ENCODE measurements around the gene CNN1. TPM values are rescaled to one million over a fixed set of nuclear protein-coding genes. Genes with fewer than 3 reads are reported as not detected.

CNN1 gene
- total and polyA plus RNA-seq, 9 of the 15 experiments (the other 6 are each of a cell fraction or from before 2014, with no cell fraction given), result 0.23 to 10.6 (median 5.2) TPM

DNA sequence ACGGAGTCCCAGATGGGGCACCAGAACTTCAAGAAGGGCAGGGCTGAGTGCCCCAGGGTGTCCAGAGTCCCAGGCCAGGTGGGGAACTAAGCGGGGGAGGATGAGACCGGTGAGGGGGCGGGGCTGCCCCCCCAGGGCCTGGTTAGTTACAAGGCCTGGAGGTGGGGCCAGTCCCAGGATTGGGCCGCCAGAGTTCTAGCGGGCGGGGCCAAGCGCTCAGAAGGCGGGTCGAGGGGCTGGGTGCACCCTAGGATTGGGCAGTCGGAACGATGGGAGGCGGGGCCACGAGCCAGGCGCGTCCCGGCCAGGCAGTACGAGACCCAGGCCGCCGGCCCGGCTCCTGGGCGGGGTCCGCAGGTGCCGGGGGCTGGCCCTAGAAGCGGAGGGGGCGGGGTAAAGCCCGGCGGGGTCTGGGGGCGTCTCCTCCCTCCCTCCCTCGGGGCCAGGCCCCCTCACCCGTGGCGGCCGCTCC lies 33.6 kb upstream of the CNN1 start (continued):
- TF ChIP-seq, protein P1, sequence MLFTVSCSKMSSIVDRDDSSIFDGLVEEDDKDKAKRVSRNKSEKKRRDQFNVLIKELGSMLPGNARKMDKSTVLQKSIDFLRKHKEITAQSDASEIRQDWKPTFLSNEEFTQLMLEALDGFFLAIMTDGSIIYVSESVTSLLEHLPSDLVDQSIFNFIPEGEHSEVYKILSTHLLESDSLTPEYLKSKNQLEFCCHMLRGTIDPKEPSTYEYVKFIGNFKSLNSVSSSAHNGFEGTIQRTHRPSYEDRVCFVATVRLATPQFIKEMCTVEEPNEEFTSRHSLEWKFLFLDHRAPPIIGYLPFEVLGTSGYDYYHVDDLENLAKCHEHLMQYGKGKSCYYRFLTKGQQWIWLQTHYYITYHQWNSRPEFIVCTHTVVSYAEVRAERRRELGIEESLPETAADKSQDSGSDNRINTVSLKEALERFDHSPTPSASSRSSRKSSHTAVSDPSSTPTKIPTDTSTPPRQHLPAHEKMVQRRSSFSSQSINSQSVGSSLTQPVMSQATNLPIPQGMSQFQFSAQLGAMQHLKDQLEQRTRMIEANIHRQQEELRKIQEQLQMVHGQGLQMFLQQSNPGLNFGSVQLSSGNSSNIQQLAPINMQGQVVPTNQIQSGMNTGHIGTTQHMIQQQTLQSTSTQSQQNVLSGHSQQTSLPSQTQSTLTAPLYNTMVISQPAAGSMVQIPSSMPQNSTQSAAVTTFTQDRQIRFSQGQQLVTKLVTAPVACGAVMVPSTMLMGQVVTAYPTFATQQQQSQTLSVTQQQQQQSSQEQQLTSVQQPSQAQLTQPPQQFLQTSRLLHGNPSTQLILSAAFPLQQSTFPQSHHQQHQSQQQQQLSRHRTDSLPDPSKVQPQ (CRISPR knock-in tag; IDR thresholded peaks at IDR 0.05; ENCODE audit: borderline replicate concordance), result no peak
- TF ChIP-seq MTF1 (CRISPR knock-in tag; IDR thresholded peaks at IDR 0.05; ENCODE audit: borderline replicate concordance) (no peak), TEAD2 (tag; IDR thresholded peaks at IDR 0.05) (no peak), SIN3A (IDR thresholded peaks at IDR 0.05; ENCODE audit: borderline replicate concordance in 2 of 2, control insufficient read depth in 1 of 2, low read depth in 2 of 2, low read length in 2 of 2) (0 out of 4 replicates have a peak, but pooled peaks of 1 of the 2 experiments have one; percentile 6), DMBX1 (CRISPR knock-in tag; IDR thresholded peaks at IDR 0.05; ENCODE audit: borderline replicate concordance) (no peak), HMGXB4 (CRISPR knock-in tag; IDR thresholded peaks at IDR 0.05) (no peak), ZNF41 (CRISPR knock-in tag; conservative IDR thresholded peaks at IDR 0.05) (no peak)
- TF ChIP-seq, protein P2, sequence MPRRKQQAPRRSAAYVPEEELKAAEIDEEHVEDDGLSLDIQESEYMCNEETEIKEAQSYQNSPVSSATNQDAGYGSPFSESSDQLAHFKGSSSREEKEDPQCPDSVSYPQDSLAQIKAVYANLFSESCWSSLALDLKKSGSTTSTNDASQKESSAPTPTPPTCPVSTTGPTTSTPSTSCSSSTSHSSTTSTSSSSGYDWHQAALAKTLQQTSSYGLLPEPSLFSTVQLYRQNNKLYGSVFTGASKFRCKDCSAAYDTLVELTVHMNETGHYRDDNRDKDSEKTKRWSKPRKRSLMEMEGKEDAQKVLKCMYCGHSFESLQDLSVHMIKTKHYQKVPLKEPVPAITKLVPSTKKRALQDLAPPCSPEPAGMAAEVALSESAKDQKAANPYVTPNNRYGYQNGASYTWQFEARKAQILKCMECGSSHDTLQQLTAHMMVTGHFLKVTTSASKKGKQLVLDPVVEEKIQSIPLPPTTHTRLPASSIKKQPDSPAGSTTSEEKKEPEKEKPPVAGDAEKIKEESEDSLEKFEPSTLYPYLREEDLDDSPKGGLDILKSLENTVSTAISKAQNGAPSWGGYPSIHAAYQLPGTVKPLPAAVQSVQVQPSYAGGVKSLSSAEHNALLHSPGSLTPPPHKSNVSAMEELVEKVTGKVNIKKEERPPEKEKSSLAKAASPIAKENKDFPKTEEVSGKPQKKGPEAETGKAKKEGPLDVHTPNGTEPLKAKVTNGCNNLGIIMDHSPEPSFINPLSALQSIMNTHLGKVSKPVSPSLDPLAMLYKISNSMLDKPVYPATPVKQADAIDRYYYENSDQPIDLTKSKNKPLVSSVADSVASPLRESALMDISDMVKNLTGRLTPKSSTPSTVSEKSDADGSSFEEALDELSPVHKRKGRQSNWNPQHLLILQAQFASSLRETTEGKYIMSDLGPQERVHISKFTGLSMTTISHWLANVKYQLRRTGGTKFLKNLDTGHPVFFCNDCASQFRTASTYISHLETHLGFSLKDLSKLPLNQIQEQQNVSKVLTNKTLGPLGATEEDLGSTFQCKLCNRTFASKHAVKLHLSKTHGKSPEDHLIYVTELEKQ (CRISPR knock-in tag; IDR thresholded peaks at IDR 0.05), result no peak
- TF ChIP-seq, protein P3, sequence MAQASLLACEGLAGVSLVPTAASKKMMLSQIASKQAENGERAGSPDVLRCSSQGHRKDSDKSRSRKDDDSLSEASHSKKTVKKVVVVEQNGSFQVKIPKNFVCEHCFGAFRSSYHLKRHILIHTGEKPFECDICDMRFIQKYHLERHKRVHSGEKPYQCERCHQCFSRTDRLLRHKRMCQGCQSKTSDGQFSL (CRISPR knock-in tag; IDR thresholded peaks at IDR 0.05), result peak; percentile 93
- TF ChIP-seq, protein P3 (tag; IDR thresholded peaks at IDR 0.05), result no peak; a peak in 2 of 4 replicates
- TF ChIP-seq, protein P4, sequence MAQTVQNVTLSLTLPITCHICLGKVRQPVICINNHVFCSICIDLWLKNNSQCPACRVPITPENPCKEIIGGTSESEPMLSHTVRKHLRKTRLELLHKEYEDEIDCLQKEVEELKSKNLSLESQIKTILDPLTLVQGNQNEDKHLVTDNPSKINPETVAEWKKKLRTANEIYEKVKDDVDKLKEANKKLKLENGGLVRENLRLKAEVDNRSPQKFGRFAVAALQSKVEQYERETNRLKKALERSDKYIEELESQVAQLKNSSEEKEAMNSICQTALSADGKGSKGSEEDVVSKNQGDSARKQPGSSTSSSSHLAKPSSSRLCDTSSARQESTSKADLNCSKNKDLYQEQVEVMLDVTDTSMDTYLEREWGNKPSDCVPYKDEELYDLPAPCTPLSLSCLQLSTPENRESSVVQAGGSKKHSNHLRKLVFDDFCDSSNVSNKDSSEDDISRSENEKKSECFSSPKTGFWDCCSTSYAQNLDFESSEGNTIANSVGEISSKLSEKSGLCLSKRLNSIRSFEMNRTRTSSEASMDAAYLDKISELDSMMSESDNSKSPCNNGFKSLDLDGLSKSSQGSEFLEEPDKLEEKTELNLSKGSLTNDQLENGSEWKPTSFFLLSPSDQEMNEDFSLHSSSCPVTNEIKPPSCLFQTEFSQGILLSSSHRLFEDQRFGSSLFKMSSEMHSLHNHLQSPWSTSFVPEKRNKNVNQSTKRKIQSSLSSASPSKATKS (CRISPR knock-in tag; IDR thresholded peaks at IDR 0.05), result no peak
